ENCODE measurements around the gene TDRD6.

The TDRD6 gene

DNA sequence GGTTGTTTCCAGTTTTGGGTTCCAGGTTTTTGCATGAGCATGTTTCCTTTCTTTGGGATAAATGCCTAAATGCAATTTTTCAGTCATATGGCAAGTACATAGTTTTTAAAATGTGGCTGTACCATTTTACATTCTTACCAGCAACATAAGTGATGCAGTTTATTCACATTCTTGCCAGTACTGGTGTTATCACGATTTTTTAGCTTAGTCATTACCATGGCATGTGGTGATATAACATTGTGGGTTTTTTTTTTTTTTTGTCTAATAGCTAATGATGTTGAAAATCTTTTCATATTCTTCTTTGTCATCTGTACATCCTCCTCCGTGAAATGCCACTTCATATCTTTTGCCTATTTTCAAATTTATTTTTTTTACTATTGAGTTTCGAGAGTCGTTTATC lies 2.9 kb upstream of the TDRD6 start:
- no peak for DNase-seq

DNA sequence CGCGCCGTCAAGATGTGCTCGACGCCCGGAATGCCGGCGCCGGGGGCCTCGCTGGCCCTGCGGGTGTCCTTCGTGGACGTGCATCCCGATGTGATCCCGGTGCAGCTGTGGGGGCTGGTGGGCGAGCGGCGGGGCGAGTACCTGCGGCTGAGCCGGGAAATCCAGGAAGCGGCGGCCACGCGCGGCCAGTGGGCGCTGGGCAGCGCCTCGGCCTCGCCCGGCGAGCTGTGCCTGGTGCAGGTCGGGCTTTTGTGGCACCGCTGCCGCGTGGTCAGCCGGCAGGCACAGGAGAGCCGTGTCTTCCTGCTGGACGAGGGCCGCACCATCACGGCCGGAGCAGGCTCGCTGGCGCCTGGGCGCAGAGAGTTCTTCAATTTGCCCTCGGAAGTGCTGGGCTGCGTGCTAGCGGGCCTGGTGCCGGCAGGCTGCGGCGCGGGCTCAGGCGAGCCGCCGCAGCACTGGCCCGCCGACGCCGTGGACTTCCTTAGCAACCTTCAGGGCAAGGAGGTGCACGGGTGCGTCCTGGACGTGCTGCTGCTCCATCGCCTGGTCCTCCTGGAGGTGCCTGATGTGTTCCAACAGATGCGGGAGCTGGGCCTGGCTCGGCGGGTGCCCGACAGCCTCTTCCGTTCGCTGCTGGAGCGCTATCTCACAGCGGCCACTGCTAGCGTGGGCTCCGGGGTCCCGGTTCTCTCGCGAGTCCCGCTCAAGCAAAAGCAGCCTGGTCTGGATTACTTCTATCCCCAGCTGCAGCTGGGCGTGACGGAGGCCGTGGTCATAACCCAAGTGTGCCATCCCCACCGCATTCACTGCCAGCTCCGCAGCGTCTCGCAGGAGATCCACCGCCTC lies 656 bp downstream of the TDRD6 start:
- DNase-seq, result no peak

GRCh38 chr6:46688966-46689335 lies 1.3 kb downstream of the TDRD6 start:
- DNase-seq, result no peak

DNA sequence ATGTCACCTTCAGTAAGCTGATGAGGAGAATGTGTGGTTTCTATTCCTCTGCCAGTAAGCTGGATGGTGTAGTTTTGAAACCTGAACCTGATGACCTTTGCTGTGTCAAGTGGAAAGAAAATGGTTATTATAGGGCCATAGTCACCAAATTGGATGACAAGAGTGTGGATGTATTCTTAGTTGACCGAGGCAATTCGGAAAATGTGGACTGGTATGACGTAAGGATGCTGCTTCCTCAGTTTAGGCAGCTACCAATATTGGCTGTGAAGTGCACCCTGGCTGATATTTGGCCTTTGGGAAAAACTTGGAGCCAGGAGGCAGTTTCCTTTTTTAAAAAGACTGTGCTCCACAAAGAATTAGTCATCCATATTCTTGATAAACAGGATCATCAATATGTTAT lies 2.0 kb downstream of the TDRD6 start:
- no peak for DNase-seq

DNA sequence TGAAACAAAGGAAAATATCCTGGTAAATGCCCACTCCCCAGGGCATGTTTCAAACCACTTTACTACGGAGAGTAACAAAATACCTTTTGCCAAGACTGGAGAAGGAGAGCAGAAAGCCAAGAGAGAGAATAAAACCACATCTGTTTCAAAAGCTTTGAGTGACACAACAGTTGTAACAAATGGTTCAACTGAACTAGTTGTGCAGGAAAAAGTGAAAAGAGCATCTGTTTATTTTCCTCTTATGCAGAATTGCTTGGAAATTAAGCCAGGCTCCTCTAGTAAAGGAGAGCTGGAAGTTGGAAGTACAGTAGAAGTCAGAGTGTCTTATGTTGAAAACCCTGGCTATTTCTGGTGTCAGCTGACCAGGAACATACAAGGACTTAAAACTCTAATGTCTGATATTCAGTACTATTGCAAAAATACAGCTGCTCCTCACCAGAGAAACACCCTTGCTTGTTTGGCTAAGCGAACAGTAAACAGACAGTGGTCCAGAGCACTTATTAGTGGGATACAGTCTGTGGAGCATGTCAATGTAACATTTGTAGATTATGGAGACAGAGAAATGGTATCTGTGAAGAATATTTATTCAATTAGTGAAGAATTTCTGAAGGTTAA lies 2.6 kb downstream of the TDRD6 start:
- no peak for DNase-seq

DNA sequence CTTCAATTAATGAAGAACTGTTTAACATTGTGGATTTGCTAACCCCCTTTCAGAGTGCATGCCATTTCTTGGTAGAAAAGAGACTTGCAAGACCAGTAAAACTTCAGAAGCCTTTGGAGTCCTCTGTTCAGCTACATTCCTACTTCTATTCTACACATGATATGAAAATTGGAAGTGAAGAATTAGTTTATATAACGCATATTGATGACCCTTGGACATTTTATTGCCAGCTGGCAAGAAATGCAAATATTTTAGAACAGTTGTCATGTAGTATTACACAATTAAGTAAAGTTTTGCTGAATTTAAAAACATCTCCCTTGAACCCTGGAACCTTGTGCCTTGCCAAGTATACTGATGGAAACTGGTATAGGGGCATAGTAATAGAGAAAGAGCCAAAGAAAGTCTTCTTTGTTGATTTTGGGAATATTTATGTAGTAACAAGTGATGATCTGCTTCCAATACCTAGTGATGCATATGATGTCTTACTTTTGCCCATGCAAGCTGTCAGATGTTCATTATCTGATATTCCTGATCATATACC lies 3.3 kb downstream of the TDRD6 start:
- no peak for DNase-seq

GRCh38 chr6:46699970-46700369 lies 12.3 kb downstream of the TDRD6 start:
- no peak for DNase-seq

DNA sequence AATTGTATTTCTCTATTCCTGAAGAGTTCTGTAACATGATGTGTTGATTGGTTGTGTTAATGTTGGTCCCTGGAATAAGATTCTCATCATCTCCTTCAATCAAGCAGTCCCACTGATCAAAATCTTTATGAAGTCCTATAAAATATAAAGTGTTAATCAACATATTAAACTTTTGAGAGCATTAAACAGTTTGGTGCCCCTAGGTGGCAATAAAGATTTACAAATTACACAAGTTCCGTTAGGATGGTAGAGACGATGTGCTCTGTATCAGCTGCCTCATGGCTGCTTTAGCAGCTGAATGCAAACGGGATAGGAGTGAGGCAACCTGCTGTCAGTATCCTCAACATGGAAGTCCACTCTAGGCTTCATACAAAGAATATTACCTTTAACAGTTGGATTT lies 16.9 kb downstream of the TDRD6 start:
- DNase-seq, result no peak

DNA sequence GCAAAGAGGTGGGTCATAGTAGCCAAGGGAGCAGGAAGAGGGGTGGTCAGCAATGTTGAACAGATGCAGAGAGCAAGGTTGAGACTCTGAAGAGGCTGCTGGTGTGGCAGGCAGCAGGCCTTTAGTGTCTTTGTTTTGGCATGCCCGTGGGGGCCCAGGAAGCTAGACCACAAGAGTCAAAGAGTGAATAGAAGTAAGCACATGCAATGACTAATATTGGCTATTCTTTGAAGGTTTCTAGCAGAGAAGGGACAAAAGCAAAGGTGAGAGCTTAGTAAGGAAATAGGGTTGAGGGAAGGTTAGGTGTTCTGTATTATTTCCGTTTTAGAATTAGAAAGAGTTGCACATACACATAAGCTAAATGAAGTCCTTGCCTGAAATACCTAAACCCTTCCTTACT lies 18.8 kb downstream of the TDRD6 start:
- no peak for DNase-seq

DNA sequence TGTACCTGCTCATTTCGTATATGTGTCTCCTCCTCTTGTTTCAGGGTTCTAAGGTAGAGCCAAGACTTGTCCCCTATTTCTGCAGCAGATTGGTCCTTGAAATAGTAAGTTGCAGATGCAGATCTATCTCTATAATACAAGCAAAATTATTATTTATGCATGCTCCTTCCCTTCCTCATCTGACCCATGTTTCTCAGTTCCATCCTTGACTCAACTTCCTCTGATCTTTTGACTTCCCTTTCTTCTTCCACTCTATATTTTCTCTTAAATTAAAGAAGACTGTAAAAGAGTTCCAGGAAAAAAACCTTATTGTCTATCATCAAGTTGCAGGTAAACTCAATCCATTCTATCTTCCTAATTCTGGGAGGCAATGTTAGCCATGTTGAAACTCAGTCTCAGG lies 23.8 kb downstream of the TDRD6 start:
- DNase-seq, result no peak

GRCh38 chr6:46715141-46715540 lies 27.5 kb downstream of the TDRD6 start:
- DNase-seq, result no peak

- DNase-seq, result no peak
Measured at GRCh38 chr6:46719099-46719498, 31.4 kb downstream of the TDRD6 start.

GRCh38 chr6:46720401-46720800 lies 32.7 kb downstream of the TDRD6 start:
- no peak for DNase-seq

DNA sequence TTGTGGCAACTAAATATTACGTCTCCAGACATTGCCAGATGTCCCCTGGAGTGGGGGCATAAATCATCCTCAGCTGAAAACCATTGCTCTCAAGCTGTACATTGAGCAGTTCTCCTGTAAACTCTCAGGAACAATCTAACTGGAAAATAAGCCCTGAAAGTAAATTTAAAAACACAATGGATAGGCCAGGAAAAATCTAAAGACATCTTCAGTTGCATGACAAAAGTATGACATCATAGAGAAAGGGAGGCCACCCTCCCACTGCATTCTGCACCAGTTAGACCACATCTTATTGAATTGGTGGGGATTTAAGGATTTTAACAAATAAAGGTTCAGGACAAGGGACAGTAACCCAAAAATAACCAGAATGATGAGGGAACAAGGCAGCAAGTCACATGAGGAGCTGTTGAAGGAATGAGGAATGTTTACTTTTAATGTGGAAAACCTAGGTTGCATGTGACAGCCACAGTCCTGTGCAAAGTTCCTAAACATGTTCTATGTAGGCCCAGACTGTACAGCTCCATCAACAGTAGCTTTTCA lies 42.2 kb downstream of the TDRD6 start:
- DNase-seq, result no peak

DNA sequence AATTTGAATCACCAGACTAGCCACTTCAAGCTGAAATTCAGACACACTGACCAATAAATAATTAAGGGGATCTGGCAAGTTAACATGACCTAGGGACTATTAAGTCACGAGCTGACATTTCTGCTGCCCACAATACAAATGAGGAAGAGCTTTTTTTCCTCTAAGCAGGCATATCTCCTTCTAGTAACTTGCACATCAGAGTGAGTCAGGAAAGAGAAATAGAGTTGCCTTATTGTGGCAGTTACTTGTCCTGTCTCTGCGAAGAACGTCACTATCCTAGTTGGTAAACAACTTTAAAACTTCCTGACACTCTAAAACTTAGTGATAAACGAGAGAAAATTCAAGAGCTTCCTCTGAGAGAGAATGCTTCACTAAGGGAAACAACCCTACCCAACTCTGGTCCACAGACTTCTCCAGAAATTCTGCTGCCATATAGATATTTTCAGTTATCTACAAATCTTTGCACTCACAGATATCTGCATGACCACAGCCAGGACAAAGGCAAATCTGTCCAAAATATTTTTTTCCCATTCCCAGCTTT lies 43.3 kb downstream of the TDRD6 start:
- DNase-seq, result no peak

DNA sequence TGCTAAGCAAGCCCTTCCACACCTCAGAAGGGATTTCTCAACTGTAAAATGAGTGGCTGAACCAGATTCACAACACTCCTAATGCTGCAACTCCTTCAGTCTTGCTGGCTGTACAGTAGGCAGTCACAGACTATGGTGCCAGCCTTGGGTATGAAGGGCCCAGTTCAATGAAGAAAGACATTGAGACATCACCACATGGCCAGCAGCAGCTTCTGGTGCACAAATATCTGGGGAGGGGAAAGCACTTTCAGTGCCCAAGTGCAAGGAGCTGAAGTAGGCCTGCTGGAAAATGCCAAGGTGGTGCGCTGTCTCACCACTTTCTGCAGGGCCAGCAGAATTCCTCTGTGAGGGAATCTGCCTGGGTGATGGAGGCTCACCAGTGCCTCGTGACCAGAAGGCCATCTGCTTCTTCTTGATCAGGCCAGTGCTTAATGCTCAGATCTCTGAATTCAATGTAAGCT lies 45.7 kb downstream of the TDRD6 start:
- DNase-seq, result no peak

DNA sequence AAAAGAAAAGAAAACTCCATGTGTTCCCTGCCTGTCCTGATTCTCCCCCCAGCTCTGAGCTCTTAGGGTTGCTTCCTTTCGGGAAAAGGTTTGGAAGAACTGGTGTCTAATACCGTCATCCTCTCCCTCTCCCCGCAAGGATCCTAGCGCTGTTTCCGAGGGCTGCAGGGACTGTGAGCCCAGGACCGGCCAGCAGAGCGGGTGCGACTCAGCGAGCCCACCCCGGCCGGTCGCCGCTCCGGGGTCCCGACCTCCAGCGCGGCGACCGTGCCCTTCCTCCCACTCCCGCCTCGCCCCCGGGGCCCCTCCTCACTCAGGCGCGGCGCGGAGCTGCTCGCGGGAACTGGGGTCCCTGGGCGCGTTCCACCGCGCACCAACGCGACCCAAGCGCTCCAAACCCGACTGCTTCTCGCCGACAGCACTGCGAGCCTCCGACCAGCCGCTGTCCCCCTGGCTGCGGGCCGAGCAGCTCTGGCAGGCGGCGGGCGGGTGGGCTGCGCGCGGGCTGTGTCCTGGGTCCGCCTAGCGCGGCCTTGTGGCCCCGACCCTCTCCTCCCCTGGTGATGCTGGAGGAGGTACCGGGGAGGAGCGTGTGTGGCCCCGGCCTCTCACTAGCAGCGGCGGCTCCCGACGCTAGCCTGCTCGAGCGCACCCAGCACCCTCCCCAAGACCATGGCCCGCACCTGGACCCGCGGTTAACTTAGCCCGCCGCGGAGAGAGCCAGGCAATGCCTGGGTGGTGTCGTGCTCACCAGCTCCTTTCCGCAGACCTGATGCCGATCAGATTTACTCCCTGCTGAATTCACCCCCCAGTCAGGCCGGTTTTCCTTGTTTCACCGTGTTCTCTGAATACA lies 47.4 kb downstream of the TDRD6 start, which contains the start of gene PLA2G7:
Gene PLA2G7, minus strand, starts transcription at position 509 of the 853 bp plus-strand sequence. CDS start 12,484 bp downstream, outside the sequence.
- DNase-seq, result no peak

- DNase-seq, result no peak
Measured at GRCh38 chr6:46735720-46736031, 48.0 kb downstream of the TDRD6 start.

- no peak for DNase-seq
Measured at GRCh38 chr6:46736906-46737305, 49.2 kb downstream of the TDRD6 start.

GRCh38 chr6:46741482-46741881 lies 53.8 kb downstream of the TDRD6 start:
- DNase-seq, result no peak

GRCh38 chr6:46741910-46742309 lies 54.2 kb downstream of the TDRD6 start:
- DNase-seq, result no peak

DNA sequence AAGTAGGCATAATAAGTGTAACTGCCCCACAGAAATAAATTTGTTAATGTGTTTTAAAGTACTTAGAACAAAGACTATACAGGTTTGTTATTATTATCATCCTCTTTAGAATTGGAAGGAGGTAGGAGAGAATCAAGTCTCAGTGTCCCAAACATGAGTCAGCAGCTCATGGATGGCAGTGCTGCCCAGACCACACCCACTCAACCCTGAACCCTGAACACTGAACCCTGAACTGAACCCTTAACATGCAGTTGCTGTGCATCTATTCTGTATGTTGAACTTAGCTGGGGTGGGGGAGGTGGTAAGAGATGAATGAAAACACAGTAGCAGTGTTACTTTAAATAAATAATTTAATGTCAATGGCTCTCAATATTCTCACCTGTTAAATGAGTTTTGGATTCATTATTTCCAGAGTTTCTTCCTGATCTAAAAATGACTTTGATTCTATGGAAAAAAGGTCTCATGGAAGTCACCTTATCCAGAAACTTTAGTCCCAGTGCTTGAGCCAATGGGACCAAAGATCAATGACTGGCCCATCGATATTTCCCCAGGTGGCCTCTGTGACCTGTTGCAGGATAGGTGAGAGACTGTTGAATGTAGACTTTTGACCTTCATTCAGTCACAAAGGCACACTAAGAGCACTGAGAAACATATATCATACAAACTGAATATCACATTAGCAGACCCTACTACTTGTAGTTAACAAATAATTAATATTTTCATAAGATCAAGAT lies 55.9 kb downstream of the TDRD6 start:
- no peak for DNase-seq
